ENCODE data around the gene YTHDF1. TPM values are rescaled to one million over a fixed set of nuclear protein-coding genes. Genes with fewer than 3 reads are reported as not detected.

The YTHDF1 gene
- total and polyA plus RNA-seq, 2 of the 4 experiments (the other 2 are of a cell fraction), result 10.9 to 22.6 TPM

- dilution Hi-C loops (cut with HindIII; ENCODE audit: low sequenced_read_pairs, unreplicated experiment), result no loop called here
Observed at GRCh38 chr20:63259734-63260460, 44.0 kb upstream of the YTHDF1 start.

More at GRCh38 chr20:63259734-63260460, 44.0 kb upstream of the YTHDF1 start:
- intact Hi-C loops (cut with micrococcal nuclease) (no loop called here), in situ Hi-C loops (cut with MboI; ENCODE audit: low sequenced_read_pairs) (no loop called here)
- Histone ChIP-seq H2BK5ac (ENCODE audit: low read depth, low read length, poor library complexity, severe bottlenecking) (no peak overlapping the region), H3K9ac (ENCODE audit: low read depth, low read length) (no peak overlapping the region), H3K27ac (ENCODE audit: insufficient read depth, low read length) (no peak overlapping the region), H3K9me3 (ENCODE audit: control insufficient read depth, insufficient read depth, low read length) (peaks cover 2% of the 10 kb centered on the region; the same call in 1 of the 2 replicates), H3K56ac (ENCODE audit: extremely low read depth, insufficient read depth, low read length) (no peak overlapping the region), H3K4ac (ENCODE audit: low read depth, low read length) (no peak overlapping the region), H3K27me3 (ENCODE audit: control insufficient read depth, insufficient read depth, low read length) (peaks cover 88% of the 10 kb centered on the region), H2BK120ac (ENCODE audit: low read depth, low read length) (no peak overlapping the region), H3K36me3 (ENCODE audit: control insufficient read depth, insufficient read depth, low read length) (no peaks in the 10 kb centered on the region), H3K23ac (ENCODE audit: low read depth, low read length) (no peak overlapping the region), H3K14ac (replicated peaks; ENCODE audit: low read depth, low read length) (no peak overlapping the region), H4K91ac (ENCODE audit: insufficient read depth, low read depth, low read length) (no peak overlapping the region), H2AK5ac (ENCODE audit: low read depth, low read length) (no peak overlapping the region), H3K4me2 (ENCODE audit: low read depth, low read length) (no peak overlapping the region), H3K4me3 (ENCODE audit: insufficient read depth, low read depth, low read length) (no peak overlapping the region), H3K18ac (ENCODE audit: low read depth, low read length) (no peak overlapping the region), H3K4me1 (ENCODE audit: control insufficient read depth, insufficient read depth, low read length) (no peaks in the 10 kb centered on the region; the same call in 1 of the 2 replicates), H4K5ac (ENCODE audit: low read depth, low read length) (no peak overlapping the region), H2BK20ac (ENCODE audit: low read depth, low read length) (no peak overlapping the region), H3K9me1 (ENCODE audit: insufficient read depth, low read length) (no peaks in the 10 kb centered on the region), H3K79me1 (ENCODE audit: low read depth in 1 of 2, low read length in 2 of 2) (no peaks in the 10 kb centered on the region), H2BK15ac (ENCODE audit: low read depth, low read length) (no peak overlapping the region), H2AK9ac (replicated peaks; ENCODE audit: low read depth, low read length, poor library complexity) (peak overlapping the region; percentile 78), H2AFZ (replicated peaks; ENCODE audit: low read length, poor library complexity) (no peak overlapping the region), H4K8ac (ENCODE audit: low read depth in 2 of 2, low read length in 2 of 2) (no peak overlapping the region), H4K20me1 (ENCODE audit: insufficient read depth, low read length) (no peaks in the 10 kb centered on the region; the same call in 1 of the 2 replicates)
- WGBS, 2 experiments (ENCODE audit: extremely low coverage in 2 of 2, insufficient read length in 1 of 2), result 86% methylated on average over 8 of the region's 25 CpGs; no CpG with 5 or more reads in 1 of the 2 experiments
- no TSS peak for BruUV-seq (replicated peaks)
- POLR2A ChIA-PET (ENCODE audit: unreplicated experiment), result no interaction called here
- TF ChIP-seq SMC3 (IDR thresholded peaks at IDR 0.05; ENCODE audit: low read depth, low read length) (no peak), POLR2A (IDR thresholded peaks at IDR 0.05; ENCODE audit: low read depth, low read length) (no peak), CEBPB (IDR thresholded peaks at IDR 0.05; ENCODE audit: low read depth, low read length) (no peak), RFX5 (IDR thresholded peaks at IDR 0.05; ENCODE audit: low read depth, low read length) (no peak), NFE2L2 (IDR thresholded peaks at IDR 0.05; ENCODE audit: low read depth, low read length) (no peak), RAD21 (IDR thresholded peaks at IDR 0.05; ENCODE audit: low read length) (no peak), ELK1 (IDR thresholded peaks at IDR 0.05; ENCODE audit: borderline replicate concordance, low read depth, low read length) (no peak), CHD1 (IDR thresholded peaks at IDR 0.05; ENCODE audit: low read depth, low read length) (no peak), CTCF (conservative IDR thresholded peaks at IDR 0.05; ENCODE audit: low read depth, low read length) (no peak), MAFK (IDR thresholded peaks at IDR 0.05; ENCODE audit: low read depth, low read length) (no peak), FOS (IDR thresholded peaks at IDR 0.05; ENCODE audit: low read depth, low read length) (no peak), MAZ (IDR thresholded peaks at IDR 0.05; ENCODE audit: borderline replicate concordance, low read depth, low read length) (no peak), BHLHE40 (IDR thresholded peaks at IDR 0.05; ENCODE audit: low read depth, low read length) (no peak), USF2 (IDR thresholded peaks at IDR 0.05; ENCODE audit: low read depth, low read length) (no peak), MXI1 (IDR thresholded peaks at IDR 0.05; ENCODE audit: borderline replicate concordance, low read depth, low read length) (no peak), RCOR1 (IDR thresholded peaks at IDR 0.05; ENCODE audit: insufficient replicate concordance, low read length) (no peak)
- ATAC-seq (ENCODE audit: low read depth) (no peak), DNase-seq (no peak)
- CTCF ChIA-PET, result no interaction called here
